Lower lobe of right lung (tissue), 2 donors: Measurements from ENCODE around the gene MOGAT1. TPM values are rescaled to one million over a fixed set of nuclear protein-coding genes. Genes with fewer than 3 reads are reported as not detected.

Experiments used
- ATAC-seq, 2 donors: fragments of 200-7000 bp; cut with Tn5 transposase; one replicate each; pipeline ENCODE4 v1.9.1; 2020 to 2022; ENCODE audit warnings: mild to moderate bottlenecking in 2 of 2, moderate library complexity in 2 of 2
- DNase-seq: peaks from one replicate; pipeline ENCODE4 v3.0.0-alpha.2; 2020
- H3K27ac ChIP-seq: fragments of 200-600 bp; one replicate; pipeline ENCODE4 v1.8.0; 2022
- H3K27me3 ChIP-seq: fragments of 200-600 bp; one replicate; pipeline ENCODE4 v1.8.0; 2022; ENCODE audit warnings: low read depth
- H3K36me3 ChIP-seq: fragments of 200-600 bp; one replicate; pipeline ENCODE4 v1.8.0; 2022; ENCODE audit warnings: mild to moderate bottlenecking
- H3K4me1 ChIP-seq: fragments of 200-600 bp; one replicate; pipeline ENCODE4 v1.8.0; 2022
- H3K4me3 ChIP-seq: fragments of 200-600 bp; one replicate; pipeline ENCODE4 v1.8.0; 2022; ENCODE audit warnings: mild to moderate bottlenecking
- H3K9me3 ChIP-seq: fragments of 200-600 bp; one replicate; pipeline ENCODE4 v1.8.0; 2022
- intact Hi-C: fragments of 100-400 bp; cut with DNase I; formaldehyde crosslinking; loops from one replicate; pipeline ENCODE4 v1.11.0; 2022
- total RNA-seq: library from RNA; stranded (reverse); fragmentation: NEBNext Ultra II Directional; extraction: Animal tissue kit (Norgen Biotek cat#: 25700); gene quantifications from one replicate; pipeline ENCODE4 v1.2.1, GENCODE V29; 2021
- TF ChIP-seq, protein P1 (sequence below): fragments of 200-600 bp; IDR thresholded peaks from one replicate; pipeline ENCODE4 v1.8.0; 2022; ENCODE audit warnings: antibody characterized with exemption, mild to moderate bottlenecking
- donor health status: DM: no; HTN: yes; CAD: no; lungs with severe emphysema.

The MOGAT1 gene
- total RNA-seq, 1 donor from 2014 or later = 3.2 TPM

- DNase-seq (no peak), ATAC-seq (no peak)
- Histone ChIP-seq H3K36me3 (no peaks in the 10 kb centered on the region), H3K9me3 (no peaks in the 10 kb centered on the region), H3K4me3 (no peak overlapping the region), H3K4me1 (peaks cover 2% of the 10 kb centered on the region), H3K27me3 (no peaks in the 10 kb centered on the region), H3K27ac (no peak overlapping the region)
- TF ChIP-seq, protein P1, sequence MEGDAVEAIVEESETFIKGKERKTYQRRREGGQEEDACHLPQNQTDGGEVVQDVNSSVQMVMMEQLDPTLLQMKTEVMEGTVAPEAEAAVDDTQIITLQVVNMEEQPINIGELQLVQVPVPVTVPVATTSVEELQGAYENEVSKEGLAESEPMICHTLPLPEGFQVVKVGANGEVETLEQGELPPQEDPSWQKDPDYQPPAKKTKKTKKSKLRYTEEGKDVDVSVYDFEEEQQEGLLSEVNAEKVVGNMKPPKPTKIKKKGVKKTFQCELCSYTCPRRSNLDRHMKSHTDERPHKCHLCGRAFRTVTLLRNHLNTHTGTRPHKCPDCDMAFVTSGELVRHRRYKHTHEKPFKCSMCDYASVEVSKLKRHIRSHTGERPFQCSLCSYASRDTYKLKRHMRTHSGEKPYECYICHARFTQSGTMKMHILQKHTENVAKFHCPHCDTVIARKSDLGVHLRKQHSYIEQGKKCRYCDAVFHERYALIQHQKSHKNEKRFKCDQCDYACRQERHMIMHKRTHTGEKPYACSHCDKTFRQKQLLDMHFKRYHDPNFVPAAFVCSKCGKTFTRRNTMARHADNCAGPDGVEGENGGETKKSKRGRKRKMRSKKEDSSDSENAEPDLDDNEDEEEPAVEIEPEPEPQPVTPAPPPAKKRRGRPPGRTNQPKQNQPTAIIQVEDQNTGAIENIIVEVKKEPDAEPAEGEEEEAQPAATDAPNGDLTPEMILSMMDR = no peak
- intact Hi-C loops = loop anchor here (10.0 kb wide), 1 partner anchor 207 kb away; no protein-coding TSS in a partner anchor
These were observed 26.8 kb downstream of the MOGAT1 start for GRCh38 chr2:222698276-222698675.

DNA sequence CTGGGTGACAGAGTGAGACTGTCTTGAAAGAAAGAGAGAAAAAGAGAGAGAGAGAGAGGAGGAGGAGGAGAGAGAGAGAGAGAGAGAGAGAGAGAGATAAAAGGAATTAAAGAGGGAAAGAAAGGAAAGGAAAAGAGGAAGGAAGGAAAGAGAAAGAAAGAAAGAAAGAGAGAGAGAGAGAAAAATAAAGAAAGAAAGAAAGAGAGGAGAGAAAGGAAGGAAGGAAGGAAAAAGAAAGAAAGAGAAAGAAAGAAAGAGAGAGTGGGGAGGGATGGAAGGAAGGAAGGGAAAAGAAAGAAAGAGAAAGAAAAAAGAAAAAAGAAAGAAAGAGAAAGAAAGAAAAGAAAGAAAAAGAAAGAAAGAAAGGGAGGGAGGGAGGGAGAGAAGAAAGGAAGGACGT is 29.8 kb downstream of the MOGAT1 start:
- Histone ChIP-seq H3K27ac (no peak overlapping the region), H3K4me1 (peaks cover 9% of the 10 kb centered on the region), H3K4me3 (no peak overlapping the region), H3K27me3 (no peaks in the 10 kb centered on the region), H3K36me3 (no peaks in the 10 kb centered on the region), H3K9me3 (no peaks in the 10 kb centered on the region)
- intact Hi-C loops = no loop called here
- ATAC-seq (no peak), DNase-seq (no peak)
- TF ChIP-seq, protein P1 = no peak

DNA sequence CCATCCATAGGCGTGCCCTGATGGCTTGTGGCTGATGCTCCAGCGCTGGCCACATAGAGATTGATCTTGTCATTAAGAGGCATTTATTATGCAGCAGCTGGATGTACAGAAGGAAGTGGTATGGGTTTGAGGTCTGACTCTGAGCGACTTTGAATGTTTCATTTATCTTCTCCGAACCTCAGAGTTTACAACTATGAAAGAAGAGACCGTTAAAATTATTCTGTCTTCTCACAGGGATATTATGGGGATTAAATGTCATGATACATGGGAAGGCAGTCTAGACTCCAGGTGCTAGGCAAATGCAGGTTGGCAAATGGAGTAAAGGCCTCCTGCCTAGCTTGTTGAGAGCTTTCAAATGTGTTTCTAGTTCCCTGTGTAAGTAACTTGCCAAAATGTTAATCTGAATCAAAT is 30.3 kb downstream of the MOGAT1 start:
- intact Hi-C loops = no loop called here
- no peaks in the 10 kb centered on the region for H3K9me3 ChIP-seq
- no peak for ATAC-seq
- no peaks in the 10 kb centered on the region for H3K27me3 ChIP-seq
- H3K4me1 ChIP-seq = peaks cover 9% of the 10 kb centered on the region
- TF ChIP-seq, protein P1 = no peak
- no peak for DNase-seq
- no peak overlapping the region for H3K4me3 ChIP-seq
- H3K36me3 ChIP-seq = no peaks in the 10 kb centered on the region
- H3K27ac ChIP-seq = no peak overlapping the region

GRCh38 chr2:222703091-222703490 is 31.6 kb downstream of the MOGAT1 start:
- TF ChIP-seq, protein P1 = no peak
- intact Hi-C loops = no loop called here
- Histone ChIP-seq H3K4me3 (no peak overlapping the region), H3K27me3 (no peaks in the 10 kb centered on the region), H3K36me3 (no peaks in the 10 kb centered on the region), H3K4me1 (peaks cover 9% of the 10 kb centered on the region), H3K27ac (no peak overlapping the region), H3K9me3 (no peaks in the 10 kb centered on the region)
- ATAC-seq = no peak
- DNase-seq = no peak

DNA sequence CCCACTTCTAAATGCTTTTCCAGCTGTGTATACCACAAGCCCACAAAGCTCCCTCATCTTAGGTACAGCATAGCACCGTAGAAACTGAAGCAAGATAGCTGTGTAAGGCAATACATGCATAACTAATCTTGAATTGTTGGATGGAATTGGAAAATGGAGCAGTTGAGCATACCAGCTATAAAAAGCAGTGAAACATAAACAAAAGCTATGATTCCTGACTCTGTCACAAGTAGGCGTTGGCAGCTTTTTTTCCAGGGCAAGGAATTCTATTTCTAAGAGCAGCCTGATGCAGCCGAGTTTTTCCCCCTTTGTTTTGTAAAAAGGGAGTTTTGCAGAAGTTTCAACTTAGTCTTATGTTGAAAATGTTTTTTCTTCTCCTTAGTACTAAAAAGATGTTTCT is 32.4 kb downstream of the MOGAT1 start:
- H3K27me3 ChIP-seq = no peaks in the 10 kb centered on the region
- ATAC-seq (no peak), DNase-seq (no peak)
- H3K4me3 ChIP-seq = no peak overlapping the region
- TF ChIP-seq, protein P1 = no peak
- no peaks in the 10 kb centered on the region for H3K9me3 ChIP-seq
- H3K4me1 ChIP-seq = peaks cover 15% of the 10 kb centered on the region
- no peak overlapping the region for H3K27ac ChIP-seq
- no peaks in the 10 kb centered on the region for H3K36me3 ChIP-seq
- intact Hi-C loops = no loop called here

DNA sequence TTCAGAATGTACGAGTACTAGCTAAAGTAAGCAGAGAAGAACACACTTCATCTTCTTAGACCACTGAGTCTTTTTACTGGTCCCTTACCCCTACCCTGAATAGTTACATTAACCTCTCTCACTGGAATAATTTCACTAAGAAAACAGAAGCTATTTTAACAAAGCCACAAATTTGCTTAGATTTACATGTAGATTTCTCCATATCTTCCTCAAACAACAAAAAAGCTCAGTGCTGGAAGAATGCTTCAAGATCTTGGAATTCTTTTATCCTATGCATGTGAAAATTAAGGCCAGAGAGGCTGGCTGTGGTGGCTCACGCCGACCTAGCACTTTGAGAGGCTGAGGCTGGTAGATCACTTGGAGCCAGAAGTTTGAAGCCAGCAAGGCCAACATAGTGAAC is 35.2 kb downstream of the MOGAT1 start:
- no peaks in the 10 kb centered on the region for H3K9me3 ChIP-seq
- ATAC-seq (no peak), DNase-seq (no peak)
- no peaks in the 10 kb centered on the region for H3K36me3 ChIP-seq
- H3K4me3 ChIP-seq = no peak overlapping the region
- TF ChIP-seq, protein P1 = no peak
- no peaks in the 10 kb centered on the region for H3K27me3 ChIP-seq
- peaks cover 25% of the 10 kb centered on the region for H3K4me1 ChIP-seq
- intact Hi-C loops = no loop called here
- no peak overlapping the region for H3K27ac ChIP-seq
